Activated CD8-positive, alpha-beta memory T cell treated with anti-CD3 and anti-CD28 coated beads, Interleukin-2, amount 50 U/mL, for 24 hours (primary cell): Measurements from ENCODE around the gene SST.

ENCODE experiments used
- DNase-seq: peaks from one replicate; pipeline ENCODE4 v3.0.0-alpha.2; 2020; ENCODE audit errors: extremely low read depth

The SST gene

GRCh38 chr3:187669675-187670504, at the start of gene SST:
Gene SST, minus strand, starts transcription at chr3:187670394. Its CDS starts 103 bp downstream, at chr3:187670291.
- DNase-seq: no peak

- no peak for DNase-seq
Observed at GRCh38 chr3:187719628-187720336, 49.6 kb upstream of the SST start.

- no peak for DNase-seq
Observed at GRCh38 chr3:187718802-187719201, 48.6 kb upstream of the SST start.

GRCh38 chr3:187717572-187717971, 47.4 kb upstream of the SST start:
- DNase-seq: no peak

GRCh38 chr3:187714404-187714979, 44.3 kb upstream of the SST start:
- DNase-seq: no peak

- no peak for DNase-seq
Observed at GRCh38 chr3:187713504-187713903, 43.3 kb upstream of the SST start.

- DNase-seq: no peak
Observed at GRCh38 chr3:187709155-187709554, 39.0 kb upstream of the SST start.

GRCh38 chr3:187708696-187709095, 38.5 kb upstream of the SST start:
- DNase-seq: no peak

GRCh38 chr3:187706971-187707370, 36.8 kb upstream of the SST start:
- no peak for DNase-seq

GRCh38 chr3:187705164-187705563, 35.0 kb upstream of the SST start:
- no peak for DNase-seq

GRCh38 chr3:187702507-187703033, 32.4 kb upstream of the SST start, which contains the start of gene RTP2:
Gene RTP2, minus strand, starts transcription at chr3:187702557. Its CDS starts 429 bp downstream, at chr3:187702128.
- no peak for DNase-seq

- no peak for DNase-seq
Observed at GRCh38 chr3:187700249-187700648, 30.1 kb upstream of the SST start.

- DNase-seq: no peak
Observed at GRCh38 chr3:187698499-187699399, 28.6 kb upstream of the SST start.

GRCh38 chr3:187696021-187696420, 25.8 kb upstream of the SST start:
- DNase-seq: no peak

GRCh38 chr3:187695449-187695848, 25.3 kb upstream of the SST start:
- no peak for DNase-seq

GRCh38 chr3:187694801-187695200, 24.6 kb upstream of the SST start:
- DNase-seq: no peak

- DNase-seq: no peak
Observed at GRCh38 chr3:187693431-187693830, 23.2 kb upstream of the SST start.

- no peak for DNase-seq
Observed at GRCh38 chr3:187689984-187690383, 19.8 kb upstream of the SST start.

- DNase-seq: no peak
Observed at GRCh38 chr3:187686621-187687273, 16.6 kb upstream of the SST start.

- no peak for DNase-seq
Observed at GRCh38 chr3:187685948-187686347, 15.8 kb upstream of the SST start.

- DNase-seq: no peak
Observed at GRCh38 chr3:187684880-187685279, 14.7 kb upstream of the SST start.
